HL-60/S4 (cell line): ENCODE results near the gene TAL2.

Experiments
- in situ Hi-C: fragments of 300-500 bp; cut with MboI; formaldehyde crosslinking; loops from 2 replicates; pipeline ENCODE4 v1.14.3; 2022; ENCODE audit warnings: low sequenced_read_pairs

The TAL2 gene

DNA sequence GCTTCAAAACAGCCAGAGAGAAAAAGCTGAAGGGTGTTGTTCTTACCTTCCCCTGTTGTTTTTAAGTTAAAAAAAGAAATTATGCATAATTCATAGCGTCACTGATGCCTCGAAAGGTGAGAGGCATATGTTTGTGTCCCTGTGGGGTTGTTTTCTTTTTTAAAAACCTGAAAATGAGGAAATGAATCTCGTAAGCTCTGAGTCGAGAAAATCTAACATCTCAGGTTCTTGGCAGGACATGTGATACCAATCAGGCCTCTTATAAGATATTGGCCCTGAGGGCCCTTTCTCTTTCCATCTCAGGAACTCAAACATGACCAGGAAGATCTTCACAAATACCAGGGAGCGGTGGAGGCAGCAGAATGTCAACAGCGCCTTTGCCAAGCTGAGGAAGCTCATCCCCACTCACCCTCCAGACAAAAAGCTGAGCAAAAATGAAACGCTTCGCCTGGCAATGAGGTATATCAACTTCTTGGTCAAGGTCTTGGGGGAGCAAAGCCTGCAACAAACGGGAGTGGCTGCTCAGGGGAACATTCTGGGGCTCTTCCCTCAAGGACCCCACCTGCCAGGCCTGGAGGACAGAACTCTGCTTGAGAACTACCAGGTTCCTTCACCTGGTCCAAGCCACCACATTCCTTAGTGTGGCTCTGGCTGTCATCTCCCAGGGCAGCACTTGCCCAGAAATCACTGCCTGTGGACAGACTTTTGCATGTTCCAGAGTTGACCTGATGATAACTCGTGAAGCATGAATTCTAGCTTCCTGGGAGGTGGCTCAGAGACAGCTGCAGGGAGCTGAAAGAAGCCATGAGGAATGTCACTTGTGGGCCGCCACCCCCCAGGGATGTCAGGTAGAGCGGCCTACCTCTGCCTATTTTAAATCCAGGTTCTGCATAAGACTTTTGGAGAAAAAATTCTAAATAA, at the start of gene TAL2:
Gene TAL2, plus strand, starts transcription at position 274 of the 921 bp plus-strand sequence. Its CDS starts 40 bp downstream, at position 314.
- in situ Hi-C loops = no loop called here

DNA sequence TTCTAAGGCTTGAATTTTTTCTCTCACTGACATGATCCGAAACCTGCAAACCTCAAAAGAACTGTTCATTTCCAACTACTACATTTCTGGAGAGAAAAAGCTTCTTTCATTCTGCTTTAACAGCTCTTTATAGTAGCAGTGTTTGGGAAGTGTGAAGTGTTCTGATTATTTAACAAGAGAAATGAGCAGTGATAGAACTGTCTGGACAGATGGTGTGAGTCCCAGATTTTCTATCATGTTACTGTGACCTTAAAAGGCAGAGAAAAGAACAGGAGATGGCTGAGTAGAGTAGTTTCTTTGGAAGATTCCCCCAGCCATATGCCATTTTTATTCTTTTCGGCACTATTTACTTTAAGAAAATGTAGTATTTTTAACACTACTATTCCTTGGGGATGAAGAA, 41.3 kb upstream of the TAL2 start:
- in situ Hi-C loops = no loop called here

DNA sequence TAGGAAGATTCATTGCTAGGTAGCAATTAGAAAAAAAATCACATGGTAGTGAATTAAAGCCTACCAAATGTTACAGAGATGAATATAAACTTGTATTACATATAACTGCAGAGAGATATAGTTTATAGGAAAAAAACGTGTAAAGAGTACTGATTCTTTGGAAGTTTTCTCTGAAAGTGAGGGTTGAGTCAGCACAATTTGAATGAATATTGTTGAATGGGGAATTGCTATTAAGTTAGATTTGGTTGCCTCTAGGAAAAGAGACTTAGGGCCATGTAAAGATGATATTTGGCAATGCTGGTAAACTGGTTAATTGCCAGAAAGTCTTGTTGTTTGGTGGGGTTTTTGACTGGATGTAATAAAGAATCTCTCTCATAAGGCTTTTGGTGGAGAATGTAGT, 37.2 kb upstream of the TAL2 start:
- in situ Hi-C loops = no loop called here

GRCh38 chr9:105632807-105633206, 29.4 kb upstream of the TAL2 start:
- in situ Hi-C loops = no loop called here

DNA sequence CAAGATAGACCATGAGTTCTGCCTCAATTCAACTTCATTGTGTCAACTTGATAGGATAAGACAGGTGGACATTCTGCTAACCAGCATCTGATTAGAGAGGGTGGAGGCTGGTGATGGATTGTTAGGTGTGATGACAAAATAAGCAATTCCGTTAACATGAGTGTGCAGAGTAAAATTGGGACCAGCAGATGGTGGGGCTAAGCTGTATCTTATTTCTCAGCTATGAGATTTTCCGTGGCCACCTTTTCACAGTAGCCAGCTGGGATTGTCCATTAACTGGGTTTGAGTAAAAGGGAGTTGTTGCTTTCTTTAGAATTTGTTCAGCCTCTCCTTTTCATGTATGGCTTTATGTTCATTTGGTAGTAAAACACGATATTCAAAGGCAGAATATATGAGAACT, 28.8 kb upstream of the TAL2 start:
- in situ Hi-C loops = no loop called here

GRCh38 chr9:105636331-105636730, 25.9 kb upstream of the TAL2 start:
- in situ Hi-C loops = no loop called here

- in situ Hi-C loops = no loop called here
These were observed 24.4 kb upstream of the TAL2 start for GRCh38 chr9:105637787-105638395.

DNA sequence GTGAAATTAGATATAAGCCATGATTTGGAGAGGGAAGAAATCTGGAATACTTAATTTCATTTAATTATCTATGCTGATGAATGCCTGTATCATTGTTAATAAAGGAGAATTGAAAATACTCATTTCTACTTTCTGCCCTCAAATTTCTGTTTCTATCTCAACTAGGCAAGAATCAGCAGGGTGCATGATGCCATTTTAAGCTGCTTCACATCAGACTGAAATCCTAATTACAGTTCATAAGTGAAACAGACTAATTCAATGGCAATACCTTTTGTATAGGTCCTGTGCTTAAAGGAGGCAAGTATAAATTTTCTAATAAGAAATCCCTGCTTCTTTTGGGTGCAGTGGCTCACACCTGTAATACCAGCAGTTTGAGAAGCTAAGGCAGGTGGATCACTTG, 22.3 kb upstream of the TAL2 start:
- in situ Hi-C loops = no loop called here

- in situ Hi-C loops = no loop called here
These were observed 18.5 kb upstream of the TAL2 start for GRCh38 chr9:105643795-105644194.

DNA sequence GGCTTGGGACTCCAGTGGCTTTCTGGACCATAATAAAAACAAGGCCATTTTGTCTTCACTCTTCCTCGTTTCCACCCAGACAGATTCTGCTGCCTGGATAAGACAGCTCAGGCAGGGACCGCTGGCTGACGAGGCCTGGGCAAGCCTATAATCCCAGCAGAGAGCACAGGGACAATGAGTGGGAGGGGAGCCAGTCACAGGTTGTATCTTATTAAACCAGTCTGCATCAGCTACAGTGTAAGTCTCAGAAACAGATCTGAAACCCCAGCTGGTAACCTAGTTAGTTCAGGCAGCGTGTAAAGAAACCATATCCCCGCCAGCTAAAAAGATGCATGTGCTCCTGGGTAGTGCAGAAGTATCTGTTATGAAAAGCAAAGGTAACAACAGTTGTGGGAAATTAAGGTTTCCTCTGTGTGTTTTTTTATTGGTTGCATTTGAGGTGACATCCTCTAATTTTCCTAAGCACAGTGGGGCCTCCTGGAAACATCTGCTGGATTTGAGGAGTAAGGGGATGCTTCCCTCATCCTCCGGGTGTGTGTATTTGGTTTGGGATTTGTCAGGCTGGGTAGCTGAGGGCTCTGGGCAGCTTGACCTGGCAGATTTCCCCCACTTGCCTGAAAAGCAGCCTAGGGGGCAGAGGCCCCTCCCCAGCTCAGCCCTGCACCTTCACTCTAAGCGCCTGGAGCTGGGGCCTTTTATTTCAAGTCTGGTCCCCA, 15.2 kb upstream of the TAL2 start:
- in situ Hi-C loops = no loop called here

- in situ Hi-C loops = no loop called here
These were observed 14.5 kb upstream of the TAL2 start for GRCh38 chr9:105647595-105648349.

DNA sequence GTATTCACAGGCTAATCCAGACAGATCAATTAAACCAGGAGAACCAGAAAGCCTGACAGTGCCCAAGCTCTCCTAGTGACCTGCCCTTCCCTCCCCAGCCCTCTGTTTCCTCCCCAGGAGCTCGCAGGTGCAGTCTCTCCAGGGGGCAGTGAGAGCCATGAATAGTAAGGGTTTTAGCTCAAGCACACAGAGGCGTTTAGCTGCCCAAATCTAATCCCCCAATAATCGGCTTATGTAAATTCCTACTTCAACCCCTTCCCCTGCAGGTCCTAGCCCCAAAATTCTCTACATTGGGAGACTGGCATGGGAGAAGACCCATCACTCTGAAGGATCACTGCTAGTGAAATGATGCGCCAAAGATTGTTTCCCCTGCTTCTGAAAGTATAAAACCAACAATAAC, 10.5 kb upstream of the TAL2 start:
- in situ Hi-C loops = no loop called here

GRCh38 chr9:105656131-105656921, 5.9 kb upstream of the TAL2 start:
- in situ Hi-C loops = no loop called here

- in situ Hi-C loops = no loop called here
These were observed 3.9 kb upstream of the TAL2 start for GRCh38 chr9:105658351-105658750.

DNA sequence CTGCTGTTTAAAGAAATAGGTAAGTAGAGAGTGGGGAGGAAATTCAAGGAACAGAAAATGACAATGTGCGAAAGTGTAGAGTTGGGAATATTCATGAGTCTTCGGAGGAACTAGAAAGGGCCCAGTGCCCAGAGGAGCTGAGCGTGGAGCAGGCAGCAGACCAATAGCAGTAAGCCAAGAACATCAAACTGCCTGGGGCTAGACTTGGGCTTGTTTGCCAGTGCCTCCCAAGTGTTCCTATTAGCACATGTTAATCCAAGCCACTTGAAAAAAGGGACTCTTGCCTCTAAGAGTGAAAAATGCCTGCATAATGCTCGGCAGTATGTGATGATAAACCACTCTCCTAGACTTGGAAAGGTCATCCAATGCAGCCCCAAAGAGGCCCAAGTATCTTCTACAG, 1.2 kb upstream of the TAL2 start:
- in situ Hi-C loops = no loop called here

- in situ Hi-C loops = no loop called here
These were observed 1.7 kb downstream of the TAL2 start for GRCh38 chr9:105663914-105664313.

DNA sequence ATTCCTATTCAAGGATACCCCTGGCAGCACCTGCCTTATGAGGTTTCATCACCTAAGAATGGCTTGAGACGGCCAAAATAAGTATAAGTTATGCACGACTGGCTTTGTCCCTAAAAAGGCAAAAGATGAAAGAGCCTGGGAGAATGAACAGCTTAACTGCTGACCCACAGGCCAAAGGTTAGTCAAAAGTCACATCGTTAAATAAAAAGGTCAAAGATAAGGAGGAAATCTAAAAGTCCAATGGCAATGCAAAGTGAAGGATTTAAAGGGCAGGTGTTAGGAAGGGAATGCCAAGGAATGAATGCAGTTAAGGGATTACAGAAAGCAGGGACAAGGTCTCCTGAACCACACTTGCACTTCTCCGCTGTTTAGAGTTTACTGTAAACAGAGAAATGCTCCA, 5.6 kb downstream of the TAL2 start:
- in situ Hi-C loops = no loop called here

- in situ Hi-C loops = no loop called here
These were observed 8.1 kb downstream of the TAL2 start for GRCh38 chr9:105670315-105670714.

DNA sequence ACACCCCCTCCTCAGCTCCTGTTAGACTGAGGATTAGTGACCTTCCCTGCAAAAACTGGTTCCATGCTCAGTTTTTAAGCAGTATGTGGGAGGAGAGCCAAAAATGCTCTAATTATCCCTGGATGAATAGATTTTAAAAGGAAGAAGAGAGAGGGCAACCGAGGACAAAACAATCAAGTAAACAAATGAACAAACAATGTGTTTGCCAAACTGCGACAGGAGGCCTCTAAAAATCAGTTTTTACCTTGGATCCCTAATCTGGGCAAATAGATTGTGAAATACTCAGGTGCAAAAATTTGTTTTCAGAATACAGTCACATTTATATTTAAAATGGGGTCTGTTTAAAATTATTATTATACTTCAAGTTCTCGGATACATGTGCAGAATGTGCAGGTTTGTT, 8.5 kb downstream of the TAL2 start:
- in situ Hi-C loops = no loop called here

GRCh38 chr9:105672711-105673234, 10.5 kb downstream of the TAL2 start:
- in situ Hi-C loops = no loop called here
